Eye (tissue), 1 donor: Measurements from ENCODE around the gene CALY.

Experiments used
- DNase-seq: peaks from one replicate; pipeline ENCODE4 v3.0.0-alpha.2; 2015

Gene CALY

GRCh38 chr10:133309100-133309719, 27.5 kb downstream of the CALY start:
- peak; percentile 94 for DNase-seq

DNA sequence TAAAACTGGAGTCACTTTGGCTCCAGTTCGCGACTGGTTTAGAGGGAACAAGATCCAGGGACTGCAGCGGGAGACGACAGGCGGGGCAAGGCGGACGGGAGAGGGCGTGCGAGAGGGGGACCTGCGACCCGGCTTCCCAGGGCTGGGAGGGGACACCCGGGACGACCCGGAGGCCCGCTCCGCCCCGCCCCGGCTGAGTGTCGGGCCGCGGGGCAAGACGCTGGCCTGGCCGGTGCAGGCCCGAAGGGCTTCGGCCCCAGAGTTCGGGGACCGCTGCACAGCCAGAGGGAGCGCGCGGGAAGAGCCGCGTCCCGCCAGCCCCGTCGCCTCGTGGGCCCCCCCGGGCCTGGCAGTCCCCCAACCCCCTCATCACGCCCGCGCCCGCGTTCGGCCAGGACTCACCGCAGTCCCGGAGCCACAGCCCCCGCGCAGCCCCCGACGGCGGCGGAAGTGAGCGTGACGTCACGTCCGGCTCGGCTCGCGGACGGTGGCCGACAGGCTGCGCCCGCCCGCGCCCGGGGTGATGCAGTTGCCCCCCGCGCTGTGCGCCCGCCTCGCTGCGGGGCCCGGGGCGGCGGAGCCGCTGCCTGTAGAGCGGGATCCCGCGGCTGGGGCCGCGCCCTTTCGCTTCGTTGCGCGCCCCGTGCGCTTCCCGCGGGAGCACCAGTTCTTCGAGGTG, 28.1 kb downstream of the CALY start, which contains the start of the genes TUBGCP2 and ZNF511:
TUBGCP2 (minus strand) TSS at position 452 of the 679 bp plus-strand sequence. CDS start 5,931 bp downstream, outside the sequence.
ZNF511 (plus strand) TSS at position 494 of the 679 bp plus-strand sequence; CDS start at position 524, 30 bp downstream.
- DNase-seq = peak; percentile 94

- peak; percentile 84 for DNase-seq
Measured at GRCh38 chr10:133307776-133308420, 28.8 kb downstream of the CALY start.

- no peak for DNase-seq
Measured at GRCh38 chr10:133306941-133307379, 29.7 kb downstream of the CALY start.

DNA sequence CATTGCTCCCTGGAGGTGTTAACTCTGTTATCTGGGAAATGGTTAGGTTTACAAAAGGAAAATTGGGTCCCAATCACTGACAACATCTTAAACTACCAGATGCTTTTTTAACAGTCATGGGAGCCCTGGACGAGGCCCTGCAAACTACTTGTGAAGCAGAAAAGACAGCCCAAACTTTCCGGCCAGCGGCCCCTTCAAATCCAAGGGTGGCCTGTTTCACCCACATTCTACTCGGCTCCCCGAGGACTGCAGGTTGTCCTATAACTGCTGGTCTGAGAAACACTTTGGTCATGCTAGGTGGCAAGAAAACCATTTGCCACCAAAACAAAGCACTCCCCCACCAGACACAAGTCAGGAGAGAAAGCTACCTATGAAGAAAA, 30.6 kb downstream of the CALY start:
- DNase-seq = no peak

DNA sequence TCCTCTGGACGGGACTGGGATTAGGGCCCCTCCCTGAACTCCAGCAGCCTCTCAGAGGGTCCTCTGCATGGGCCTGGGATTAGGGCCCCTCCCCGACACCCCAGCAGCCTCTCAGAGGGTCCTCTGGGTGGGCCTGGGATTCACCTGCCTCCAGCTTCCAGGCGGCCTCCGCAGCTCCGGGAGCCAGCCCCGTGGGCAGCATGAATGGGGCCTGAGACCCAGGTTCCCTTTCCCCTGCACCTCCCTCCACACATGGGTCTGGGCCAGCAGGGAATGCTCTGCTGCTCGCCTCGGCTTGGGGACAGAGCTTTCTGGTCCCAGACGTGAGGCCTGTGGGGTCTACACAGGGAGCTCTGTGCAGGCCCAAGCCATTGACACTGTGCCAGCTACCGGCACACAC, 33.5 kb downstream of the CALY start:
- no peak for DNase-seq

DNA sequence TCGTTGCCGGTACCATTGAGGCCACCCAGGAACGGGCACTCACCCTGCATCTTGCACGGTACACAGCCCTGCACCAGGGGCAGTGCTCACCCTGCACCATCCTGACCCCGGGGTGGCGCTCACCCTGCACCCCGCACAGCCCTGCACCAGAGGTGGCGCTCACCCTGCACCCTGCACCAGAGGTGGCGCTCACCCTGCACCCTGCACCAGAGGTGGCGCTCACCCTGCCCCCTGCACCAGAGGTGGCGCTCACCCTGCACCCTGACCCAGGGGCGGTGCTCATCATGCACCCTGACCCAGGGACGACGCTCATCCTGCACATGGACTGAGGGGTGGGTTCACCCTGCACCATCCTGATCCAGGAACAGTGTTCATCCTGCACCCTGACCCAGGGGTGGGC, 34.5 kb downstream of the CALY start:
- no peak for DNase-seq

- no peak for DNase-seq
Measured at GRCh38 chr10:133299738-133300137, 37.0 kb downstream of the CALY start.

DNA sequence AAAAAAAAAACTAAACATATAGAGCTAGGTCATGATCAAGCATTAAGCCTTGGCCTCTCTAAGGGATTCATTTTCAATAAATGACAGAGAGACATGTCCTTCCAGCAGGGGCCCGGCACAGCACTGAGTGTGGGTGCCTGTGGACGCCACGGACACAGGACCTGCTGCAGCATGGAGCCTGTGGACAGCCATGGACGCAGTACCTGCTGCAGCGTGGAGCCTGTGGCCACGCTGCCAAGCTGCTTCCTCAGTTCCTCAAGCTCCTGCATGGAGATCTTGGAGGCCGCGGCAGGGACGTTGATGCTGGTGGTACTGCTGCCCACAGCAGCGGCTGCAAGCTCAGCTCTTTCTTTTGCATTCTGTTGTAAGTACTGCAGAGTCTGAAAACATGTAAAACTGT, 37.5 kb downstream of the CALY start:
- no peak for DNase-seq

GRCh38 chr10:133298466-133298865, 38.2 kb downstream of the CALY start:
- no peak for DNase-seq

GRCh38 chr10:133297504-133297903, 39.2 kb downstream of the CALY start:
- DNase-seq = no peak

DNA sequence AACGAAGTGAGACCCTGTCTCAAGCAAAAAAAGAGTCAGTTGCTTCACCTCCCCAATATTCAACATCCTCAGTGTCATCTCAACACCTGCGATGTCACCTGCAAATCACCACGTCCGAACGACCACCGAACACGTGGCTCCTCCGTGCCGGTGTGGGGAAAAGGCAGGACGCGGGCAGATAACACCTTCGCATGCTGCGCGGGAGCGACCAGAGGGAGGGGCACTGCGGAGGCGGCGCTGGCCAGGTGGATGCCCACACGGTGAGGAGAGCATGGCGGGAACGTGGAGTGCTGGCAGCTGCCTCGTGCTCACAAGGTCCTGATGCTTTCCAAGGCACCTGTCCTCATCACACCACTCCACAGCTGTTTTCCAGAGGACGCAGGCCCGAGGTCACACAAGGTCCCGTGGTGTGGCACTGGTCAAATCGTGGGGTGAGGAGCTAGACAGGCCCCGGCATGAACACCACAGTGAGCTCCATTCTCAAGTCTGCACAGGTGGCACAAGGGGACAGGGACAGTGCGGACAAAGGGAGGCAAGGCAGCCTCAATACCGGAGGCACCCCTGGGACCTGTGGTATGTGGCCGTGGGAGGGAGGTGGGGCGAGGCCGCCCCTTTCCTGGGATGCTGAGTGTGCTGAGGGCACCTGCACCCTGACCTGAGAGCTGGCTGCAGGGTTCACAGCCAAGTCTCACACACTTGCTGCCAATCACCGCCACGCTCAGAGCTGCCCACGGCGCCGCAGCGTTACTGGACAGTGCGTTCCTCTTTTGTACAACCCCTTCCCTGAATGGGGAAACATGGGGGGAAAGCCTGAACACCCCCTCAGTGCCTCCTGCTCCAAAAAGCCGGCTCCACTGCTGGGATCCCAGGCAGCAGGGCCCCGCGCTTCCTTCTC, 41.0 kb downstream of the CALY start:
- DNase-seq = no peak

- no peak for DNase-seq
Measured at GRCh38 chr10:133294189-133294588, 42.5 kb downstream of the CALY start.

DNA sequence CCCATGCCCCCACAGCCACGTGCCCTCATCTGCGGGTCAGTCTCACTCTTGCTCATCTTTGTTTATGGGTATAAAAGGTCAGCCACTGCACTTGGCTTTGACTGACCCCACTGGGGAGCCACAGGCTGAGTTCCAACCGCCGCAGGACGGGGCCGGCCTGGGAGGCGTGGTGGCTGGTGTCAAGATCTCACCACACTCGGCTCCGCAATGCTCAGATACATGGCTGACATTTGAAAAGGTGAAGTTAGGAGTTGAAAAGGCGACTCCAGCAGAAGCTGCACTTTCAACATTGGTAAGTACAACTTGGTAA, 42.9 kb downstream of the CALY start:
- DNase-seq = no peak

DNA sequence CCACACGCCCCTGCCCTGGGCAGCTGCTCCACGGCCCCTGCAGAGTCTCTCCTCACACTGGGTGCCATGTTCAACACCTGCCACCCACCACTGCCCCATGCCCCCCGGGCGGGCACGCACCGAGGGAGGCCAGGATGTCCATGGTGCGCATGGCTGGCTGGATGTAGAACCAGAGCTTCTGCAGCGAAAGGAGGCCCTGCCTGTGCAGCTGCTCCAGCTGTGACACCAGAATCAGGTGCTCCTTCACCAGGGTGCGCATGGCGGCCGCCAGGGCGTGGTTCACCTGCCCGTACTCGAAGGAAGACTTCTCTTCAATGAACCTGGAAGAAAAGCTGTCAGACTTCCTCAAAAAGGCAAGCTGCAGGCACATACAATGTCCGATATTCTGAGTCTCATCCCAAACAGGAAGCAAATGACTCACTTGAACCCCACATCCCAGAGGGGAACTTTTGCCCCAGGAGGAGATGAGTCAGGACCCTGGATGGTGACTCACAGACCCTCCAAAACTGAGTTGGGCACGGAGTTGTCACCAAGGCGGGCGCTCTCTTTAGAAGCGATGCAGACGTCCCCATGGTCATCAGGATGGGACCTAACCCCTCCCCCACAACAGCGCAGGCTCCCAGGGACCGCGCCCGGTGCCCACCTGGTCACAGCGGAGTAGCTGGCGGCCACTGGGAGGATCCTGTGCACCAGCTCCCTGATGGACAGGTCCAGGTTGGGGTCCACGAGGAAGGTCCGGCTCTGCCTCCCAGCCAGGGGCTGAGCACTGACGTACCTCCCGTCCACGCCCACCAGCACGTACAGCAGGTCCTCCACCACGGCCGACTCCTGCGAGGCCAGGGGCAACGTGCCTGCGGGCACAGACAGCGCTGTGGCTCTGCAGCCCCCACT, 43.5 kb downstream of the CALY start:
- DNase-seq = no peak

GRCh38 chr10:133289761-133290160, 46.9 kb downstream of the CALY start:
- no peak for DNase-seq

- DNase-seq = no peak
Measured at GRCh38 chr10:133287832-133288500, 48.7 kb downstream of the CALY start.

- DNase-seq = no peak
Measured at GRCh38 chr10:133286366-133286765, 50.3 kb downstream of the CALY start.

GRCh38 chr10:133285217-133285616, 51.5 kb downstream of the CALY start:
- DNase-seq = no peak

GRCh38 chr10:133283931-133284330, 52.8 kb downstream of the CALY start:
- no peak for DNase-seq

- DNase-seq = no peak
Measured at GRCh38 chr10:133282846-133283390, 53.8 kb downstream of the CALY start.
